Coronary artery (tissue), 2 donors: Measurements from ENCODE around the gene CNOT10.

ENCODE experiments used
- DNase-seq: peaks from one replicate; pipeline ENCODE4 v3.0.0-alpha.2; 2017; ENCODE audit warnings: low spot score
- H3K27ac ChIP-seq, 2 donors: fragments of 200-600 bp; sonication (generic); one replicate each; pipeline ENCODE4 v1.5.1; 2016 to 2019
- H3K4me3 ChIP-seq: fragments of 200-600 bp; sonication (generic); 2 replicates; pipeline ENCODE4 v1.5.1; 2016; ENCODE audit warnings: mild to moderate bottlenecking, moderate library complexity
- CTCF ChIP-seq: fragments of 200-600 bp; sonication (generic); IDR thresholded peaks from one replicate; pipeline ENCODE4 v1.5.1; 2019; ENCODE audit warnings: antibody characterized with exemption

CNOT10 gene

GRCh38 chr3:32675164-32675563 is 9.8 kb upstream of the CNOT10 start:
- Histone ChIP-seq H3K27ac (no peak overlapping the region), H3K4me3 (no peak overlapping the region)
- DNase-seq = no peak
- TF ChIP-seq CTCF = no peak

GRCh38 chr3:32675650-32676049 is 9.3 kb upstream of the CNOT10 start:
- no peak overlapping the region for H3K27ac ChIP-seq
- no peak for TF ChIP-seq CTCF

GRCh38 chr3:32681811-32682210 is 3.2 kb upstream of the CNOT10 start:
- Histone ChIP-seq H3K27ac (no peak overlapping the region), H3K4me3 (no peak overlapping the region)
- no peak for DNase-seq
- TF ChIP-seq CTCF = no peak

More at GRCh38 chr3:32675650-32676049, 9.3 kb upstream of the CNOT10 start:
- H3K4me3 ChIP-seq = no peak overlapping the region
- no peak for DNase-seq

- H3K4me3 ChIP-seq = peak overlapping the region; percentile 100
- DNase-seq = no peak
- H3K27ac ChIP-seq = peak overlapping the region; percentile 84 to 95
- TF ChIP-seq CTCF = no peak
Observed at GRCh38 chr3:32684029-32684799, 774 bp upstream of the CNOT10 start.

GRCh38 chr3:32685543-32686185 is 676 bp downstream of the CNOT10 start:
- DNase-seq = no peak
- H3K4me3 ChIP-seq = peak overlapping the region; percentile 100
- no peak for TF ChIP-seq CTCF
- H3K27ac ChIP-seq = peak overlapping the region; percentile 84 to 95

GRCh38 chr3:32686713-32687112 is 1.7 kb downstream of the CNOT10 start:
- no peak overlapping the region for H3K4me3 ChIP-seq

More at GRCh38 chr3:32686713-32687112, 1.7 kb downstream of the CNOT10 start:
- no peak overlapping the region for H3K27ac ChIP-seq
- TF ChIP-seq CTCF = no peak
- DNase-seq = no peak
